Measurements from ENCODE around the gene GRIA4. TPM values are rescaled to one million over a fixed set of nuclear protein-coding genes. Genes with fewer than 3 reads are reported as not detected.

GRIA4 gene
- total and polyA plus RNA-seq, 4 donors = not detected

- TF ChIP-seq, protein P1, sequence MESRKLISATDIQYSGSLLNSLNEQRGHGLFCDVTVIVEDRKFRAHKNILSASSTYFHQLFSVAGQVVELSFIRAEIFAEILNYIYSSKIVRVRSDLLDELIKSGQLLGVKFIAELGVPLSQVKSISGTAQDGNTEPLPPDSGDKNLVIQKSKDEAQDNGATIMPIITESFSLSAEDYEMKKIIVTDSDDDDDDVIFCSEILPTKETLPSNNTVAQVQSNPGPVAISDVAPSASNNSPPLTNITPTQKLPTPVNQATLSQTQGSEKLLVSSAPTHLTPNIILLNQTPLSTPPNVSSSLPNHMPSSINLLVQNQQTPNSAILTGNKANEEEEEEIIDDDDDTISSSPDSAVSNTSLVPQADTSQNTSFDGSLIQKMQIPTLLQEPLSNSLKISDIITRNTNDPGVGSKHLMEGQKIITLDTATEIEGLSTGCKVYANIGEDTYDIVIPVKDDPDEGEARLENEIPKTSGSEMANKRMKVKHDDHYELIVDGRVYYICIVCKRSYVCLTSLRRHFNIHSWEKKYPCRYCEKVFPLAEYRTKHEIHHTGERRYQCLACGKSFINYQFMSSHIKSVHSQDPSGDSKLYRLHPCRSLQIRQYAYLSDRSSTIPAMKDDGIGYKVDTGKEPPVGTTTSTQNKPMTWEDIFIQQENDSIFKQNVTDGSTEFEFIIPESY (IDR thresholded peaks at IDR 0.05) = no peak
Measured at GRCh38 chr11:105693075-105693759, 83.3 kb downstream of the GRIA4 start (continued).

DNA sequence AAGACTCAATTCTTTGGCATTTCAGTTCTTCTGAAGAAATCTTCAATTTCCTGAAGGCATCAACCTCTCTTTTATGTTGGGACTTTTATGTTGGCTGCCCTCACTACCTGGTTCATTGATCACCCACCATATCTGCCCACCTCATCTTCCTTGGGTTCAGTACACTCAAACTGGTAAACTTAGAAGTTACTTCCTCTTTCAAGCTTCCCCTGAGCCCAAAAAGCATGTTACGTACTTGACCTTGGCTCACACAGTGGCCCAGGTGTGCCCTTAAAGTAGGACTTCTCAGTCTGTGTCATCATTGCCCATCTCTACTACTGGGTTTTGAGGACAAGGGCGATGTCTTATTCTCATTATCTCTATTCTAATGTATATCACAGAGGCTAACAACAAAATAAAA lies 86.1 kb downstream of the GRIA4 start:
- TF ChIP-seq GABPA (IDR thresholded peaks at IDR 0.05 in 1 of 2, conservative IDR thresholded peaks at IDR 0.05 in 1 of 2) (no peak), RAD21 (IDR thresholded peaks at IDR 0.05) (no peak), FOXA2 (IDR thresholded peaks at IDR 0.05) (no peak), SP1 (IDR thresholded peaks at IDR 0.05) (no peak), NR2F2 (IDR thresholded peaks at IDR 0.05) (no peak), MAX (IDR thresholded peaks at IDR 0.05) (no peak), RXRA (IDR thresholded peaks at IDR 0.05) (no peak), YY1 (IDR thresholded peaks at IDR 0.05) (no peak), HNF4G (IDR thresholded peaks at IDR 0.05) (no peak)
- TF ChIP-seq, protein P1 (IDR thresholded peaks at IDR 0.05) = no peak

DNA sequence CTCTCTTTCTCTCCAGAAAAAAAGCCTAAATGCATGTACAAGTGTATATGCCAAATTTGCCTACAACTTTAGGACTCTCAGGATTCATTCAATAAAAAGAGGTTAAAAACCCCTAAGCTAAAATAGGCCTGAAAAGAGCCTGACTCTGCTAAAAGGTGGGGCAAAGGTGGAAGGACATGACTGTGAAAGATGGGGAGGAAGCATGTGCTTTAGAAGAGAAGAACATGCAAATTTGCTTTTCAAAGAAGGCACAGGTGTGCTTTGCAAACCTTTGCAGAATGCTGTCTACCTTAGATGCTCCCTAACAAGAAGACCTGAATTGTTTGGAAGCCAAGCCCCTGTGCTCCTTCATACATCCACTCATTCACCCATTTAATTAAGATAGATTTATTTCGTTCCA lies 87.4 kb downstream of the GRIA4 start:
- H3K9ac ChIP-seq (ENCODE audit: low read depth in 1 of 2, low read length in 2 of 2) = no peak overlapping the region
- DNase-seq (ENCODE audit: low spot score) = no peak
- 49% methylated on average over 1 of the region's 1 CpG for WGBS

More for the DNA sequence above, 86.1 kb downstream of the GRIA4 start:
- Histone ChIP-seq H3K9me3 (ENCODE audit: control insufficient read depth in 4 of 4, low read length in 3 of 4) (no peaks in the 10 kb centered on the region), H3K4me3 (ENCODE audit: low read depth in 1 of 3, low read length in 3 of 3) (no peak overlapping the region), H3K4me1 (ENCODE audit: control insufficient read depth in 4 of 4, insufficient read depth in 4 of 4, low read length in 3 of 4) (no peaks in the 10 kb centered on the region), H3K9ac (ENCODE audit: low read depth in 1 of 2, low read length in 2 of 2) (no peak overlapping the region), H3K27me3 (ENCODE audit: control insufficient read depth in 4 of 4, insufficient read depth in 4 of 4, low read length in 3 of 4) (peaks cover 0 to 2% (median 0%) of the 10 kb centered on the region in 4 donors), H3K36me3 (ENCODE audit: control insufficient read depth in 4 of 4, insufficient read depth in 3 of 4, low read depth in 1 of 4, low read length in 3 of 4) (no peaks in the 10 kb centered on the region), H3K27ac (ENCODE audit: low read depth in 1 of 2, low read length in 2 of 2) (no peak overlapping the region)
- DNase-seq (ENCODE audit: low spot score) = no peak
- WGBS = 59% methylated on average over 2 of the region's 2 CpGs

More for the DNA sequence above, 87.4 kb downstream of the GRIA4 start:
- Histone ChIP-seq H3K4me3 (ENCODE audit: low read depth in 1 of 3, low read length in 3 of 3) (no peak overlapping the region), H3K4me1 (ENCODE audit: control insufficient read depth in 4 of 4, insufficient read depth in 4 of 4, low read length in 3 of 4) (no peaks in the 10 kb centered on the region), H3K27me3 (ENCODE audit: control insufficient read depth in 4 of 4, insufficient read depth in 4 of 4, low read length in 3 of 4) (peaks cover 0 to 2% (median 0%) of the 10 kb centered on the region in 4 donors), H3K9me3 (ENCODE audit: control insufficient read depth in 4 of 4, low read length in 3 of 4) (no peaks in the 10 kb centered on the region), H3K36me3 (ENCODE audit: control insufficient read depth in 4 of 4, insufficient read depth in 3 of 4, low read depth in 1 of 4, low read length in 3 of 4) (no peaks in the 10 kb centered on the region), H3K27ac (ENCODE audit: low read depth in 1 of 2, low read length in 2 of 2) (no peak overlapping the region)
- TF ChIP-seq GABPA (IDR thresholded peaks at IDR 0.05 in 1 of 2, conservative IDR thresholded peaks at IDR 0.05 in 1 of 2) (no peak), ATF3 (IDR thresholded peaks at IDR 0.05) (no peak), YY1 (IDR thresholded peaks at IDR 0.05) (no peak)
- TF ChIP-seq, protein P2, sequence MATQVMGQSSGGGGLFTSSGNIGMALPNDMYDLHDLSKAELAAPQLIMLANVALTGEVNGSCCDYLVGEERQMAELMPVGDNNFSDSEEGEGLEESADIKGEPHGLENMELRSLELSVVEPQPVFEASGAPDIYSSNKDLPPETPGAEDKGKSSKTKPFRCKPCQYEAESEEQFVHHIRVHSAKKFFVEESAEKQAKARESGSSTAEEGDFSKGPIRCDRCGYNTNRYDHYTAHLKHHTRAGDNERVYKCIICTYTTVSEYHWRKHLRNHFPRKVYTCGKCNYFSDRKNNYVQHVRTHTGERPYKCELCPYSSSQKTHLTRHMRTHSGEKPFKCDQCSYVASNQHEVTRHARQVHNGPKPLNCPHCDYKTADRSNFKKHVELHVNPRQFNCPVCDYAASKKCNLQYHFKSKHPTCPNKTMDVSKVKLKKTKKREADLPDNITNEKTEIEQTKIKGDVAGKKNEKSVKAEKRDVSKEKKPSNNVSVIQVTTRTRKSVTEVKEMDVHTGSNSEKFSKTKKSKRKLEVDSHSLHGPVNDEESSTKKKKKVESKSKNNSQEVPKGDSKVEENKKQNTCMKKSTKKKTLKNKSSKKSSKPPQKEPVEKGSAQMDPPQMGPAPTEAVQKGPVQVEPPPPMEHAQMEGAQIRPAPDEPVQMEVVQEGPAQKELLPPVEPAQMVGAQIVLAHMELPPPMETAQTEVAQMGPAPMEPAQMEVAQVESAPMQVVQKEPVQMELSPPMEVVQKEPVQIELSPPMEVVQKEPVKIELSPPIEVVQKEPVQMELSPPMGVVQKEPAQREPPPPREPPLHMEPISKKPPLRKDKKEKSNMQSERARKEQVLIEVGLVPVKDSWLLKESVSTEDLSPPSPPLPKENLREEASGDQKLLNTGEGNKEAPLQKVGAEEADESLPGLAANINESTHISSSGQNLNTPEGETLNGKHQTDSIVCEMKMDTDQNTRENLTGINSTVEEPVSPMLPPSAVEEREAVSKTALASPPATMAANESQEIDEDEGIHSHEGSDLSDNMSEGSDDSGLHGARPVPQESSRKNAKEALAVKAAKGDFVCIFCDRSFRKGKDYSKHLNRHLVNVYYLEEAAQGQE (IDR thresholded peaks at IDR 0.05) = no peak

Data from liver (tissue), 9 donors.